IMR-90 (cell line): ENCODE measurements around the gene RSRC2. TPM values are rescaled to one million over a fixed set of nuclear protein-coding genes. Genes with fewer than 3 reads are reported as not detected.
A peak's percentile ranks its signal among the peaks of the same experiment; 100 is the strongest.

ENCODE experiments used
- ATAC-seq: fragments of 200-7000 bp; cut with Tn5 transposase; 2 replicates; pipeline ENCODE4 v1.9.1; 2020; ENCODE audit warnings: low read depth, mild to moderate bottlenecking, moderate library complexity
- BruUV-seq: library from RNA; stranded (reverse); fragments of 400-500 nt; replicated peaks from 2 replicates; lab custom pipeline; 2021; lab: Mats Ljungman, UMichigan
- CTCF ChIA-PET: fragments of 300-600 bp; formaldehyde crosslinking; extraction: SDS; loops from one replicate; lab custom pipeline; 2021; ENCODE audit warnings: antibody characterized with exemption; lab: Yijun Ruan, JAX
- POLR2A ChIA-PET: fragments of 300-600 bp; sonication (Branson Sonifier 250); formaldehyde crosslinking; loops from one replicate; lab custom pipeline; 2022; ENCODE audit warnings: antibody characterized with exemption; ENCODE audit not compliant: unreplicated experiment; lab: Charles Lee
- DNase-seq: peaks from one replicate; pipeline ENCODE4 v3.0.0; 2013
- H2AFZ ChIP-seq: replicated peaks from 2 replicates; pipeline ENCODE3; 2013; ENCODE audit warnings: low read length, mild to moderate bottlenecking; ENCODE audit not compliant: poor library complexity
- H2AK5ac ChIP-seq: 2 replicates; pipeline ENCODE4 v1.6.1; 2013; ENCODE audit warnings: low read depth, low read length, inconsistent platforms
- H2AK9ac ChIP-seq: replicated peaks from 2 replicates; pipeline ENCODE3; 2013; ENCODE audit warnings: mild to moderate bottlenecking, low read depth, low read length, moderate library complexity; ENCODE audit not compliant: poor library complexity
- H2BK120ac ChIP-seq: 2 replicates; pipeline ENCODE4 v1.6.1; 2013; ENCODE audit warnings: low read depth, low read length, inconsistent platforms
- H2BK15ac ChIP-seq: 3 replicates; pipeline ENCODE4 v1.6.1; 2013; ENCODE audit warnings: low read depth, low read length, inconsistent platforms
- H2BK20ac ChIP-seq: 2 replicates; pipeline ENCODE4 v1.6.1; 2013; ENCODE audit warnings: low read depth, mild to moderate bottlenecking, inconsistent platforms, low read length, moderate library complexity
- H2BK5ac ChIP-seq: 2 replicates; pipeline ENCODE4 v1.6.1; 2013; ENCODE audit warnings: mild to moderate bottlenecking, low read depth, low read length, inconsistent platforms; ENCODE audit not compliant: poor library complexity, severe bottlenecking
- H3K14ac ChIP-seq: replicated peaks from 2 replicates; pipeline ENCODE4 v1.6.1; 2013; ENCODE audit warnings: low read depth, low read length, inconsistent platforms
- H3K18ac ChIP-seq: 2 replicates; pipeline ENCODE4 v1.6.1; 2013; ENCODE audit warnings: low read depth, low read length, control low read depth
- H3K23ac ChIP-seq: 2 replicates; pipeline ENCODE4 v1.6.1; 2013; ENCODE audit warnings: low read depth, low read length, inconsistent platforms
- H3K27ac ChIP-seq: 2 replicates; pipeline ENCODE4 v1.5.1; 2013; ENCODE audit warnings: mild to moderate bottlenecking, control low read depth, low read length; ENCODE audit not compliant: insufficient read depth
- H3K27me3 ChIP-seq: 2 replicates; pipeline ENCODE4 v1.6.1; 2013; ENCODE audit warnings: low read length; ENCODE audit not compliant: control insufficient read depth, insufficient read depth
- H3K36me3 ChIP-seq: 2 replicates; pipeline ENCODE4 v1.6.1; 2013; ENCODE audit warnings: low read length, mixed read lengths; ENCODE audit not compliant: control insufficient read depth, insufficient read depth
- H3K4ac ChIP-seq: 2 replicates; pipeline ENCODE4 v1.6.1; 2013; ENCODE audit warnings: low read depth, low read length, inconsistent platforms
- H3K4me1 ChIP-seq: 2 replicates; pipeline ENCODE4 v1.6.1; 2013; ENCODE audit warnings: low read length, mixed read lengths; ENCODE audit not compliant: control insufficient read depth, insufficient read depth
- H3K4me2 ChIP-seq: 2 replicates; pipeline ENCODE4 v1.6.1; 2013; ENCODE audit warnings: low read depth, mild to moderate bottlenecking, control low read depth, low read length, moderate library complexity
- H3K4me3 ChIP-seq: 2 replicates; pipeline ENCODE4 v1.5.1; 2013; ENCODE audit warnings: low read depth, mild to moderate bottlenecking, control low read depth, low read length, moderate library complexity; ENCODE audit not compliant: insufficient read depth
- H3K56ac ChIP-seq: 2 replicates; pipeline ENCODE4 v1.6.1; 2013; ENCODE audit warnings: low read length, inconsistent platforms; ENCODE audit not compliant: insufficient read depth; ENCODE audit errors: extremely low read depth
- H3K79me1 ChIP-seq, 2 experiments: 2 replicates each; pipeline ENCODE4 v1.6.1; 2013; ENCODE audit warnings: low read length in 2 of 2, inconsistent platforms in 1 of 2, low read depth in 1 of 2
- H3K9ac ChIP-seq: 2 replicates; pipeline ENCODE4 v1.6.1; 2013; ENCODE audit warnings: low read depth, low read length, control low read depth
- H3K9me1 ChIP-seq: 2 replicates; pipeline ENCODE4 v1.6.1; 2013; ENCODE audit warnings: low read length, inconsistent platforms; ENCODE audit not compliant: insufficient read depth
- H3K9me3 ChIP-seq: 2 replicates; pipeline ENCODE4 v1.6.1; 2013; ENCODE audit warnings: low read length; ENCODE audit not compliant: control insufficient read depth, insufficient read depth
- H4K20me1 ChIP-seq: 2 replicates; pipeline ENCODE4 v1.6.1; 2013; ENCODE audit warnings: low read length, inconsistent platforms; ENCODE audit not compliant: insufficient read depth
- H4K5ac ChIP-seq: 2 replicates; pipeline ENCODE4 v1.6.1; 2013; ENCODE audit warnings: mild to moderate bottlenecking, low read depth, low read length, control low read depth
- H4K8ac ChIP-seq, 2 experiments: 2 replicates each; pipeline ENCODE4 v1.6.1; 2013; ENCODE audit warnings: low read depth in 2 of 2, low read length in 2 of 2, control low read depth in 1 of 2, inconsistent platforms in 1 of 2
- H4K91ac ChIP-seq: 2 replicates; pipeline ENCODE4 v1.6.1; 2013; ENCODE audit warnings: low read depth, low read length, inconsistent platforms; ENCODE audit not compliant: insufficient read depth
- BHLHE40 ChIP-seq: fragments of 150-350 bp; IDR thresholded peaks from 2 replicates; pipeline ENCODE4 v1.6.1; 2016; ENCODE audit warnings: mild to moderate bottlenecking, low read depth, low read length
- CEBPB ChIP-seq: IDR thresholded peaks from 2 replicates; pipeline ENCODE4 v1.6.1; 2012; ENCODE audit warnings: low read depth, low read length, improper control_type of control experiment
- FOS ChIP-seq: fragments of 150-350 bp; IDR thresholded peaks from 2 replicates; pipeline ENCODE4 v1.6.1; 2016; ENCODE audit warnings: low read depth, low read length
- MAFK ChIP-seq: IDR thresholded peaks from 2 replicates; pipeline ENCODE4 v1.6.1; 2012; ENCODE audit warnings: low read depth, low read length, improper control_type of control experiment
- MXI1 ChIP-seq: IDR thresholded peaks from 2 replicates; pipeline ENCODE4 v1.6.1; 2012; ENCODE audit warnings: low read depth, mild to moderate bottlenecking, low read length, moderate library complexity, borderline replicate concordance
- NFE2L2 ChIP-seq: fragments of 150-350 bp; IDR thresholded peaks from 2 replicates; pipeline ENCODE4 v1.6.1; 2016; ENCODE audit warnings: low read depth, mild to moderate bottlenecking, low read length
- RFX5 ChIP-seq: IDR thresholded peaks from 2 replicates; pipeline ENCODE4 v1.8.0; 2012; ENCODE audit warnings: low read depth, mild to moderate bottlenecking, low read length, moderate library complexity
- WGBS, 2 experiments: methylation state at CpG; one replicate each; pipeline versions ENCODE4 v1.1.5 to v1.1.7; 2013; ENCODE audit warnings: missing lambda C conversion rate in 2 of 2; ENCODE audit not compliant: insufficient read length in 1 of 2; ENCODE audit errors: extremely low coverage in 2 of 2; 5-methylcytosine and 5-hydroxymethylcytosine counted together
- dilution Hi-C: fragments of 300-500 bp; cut with HindIII; formaldehyde crosslinking; loops from one replicate; pipeline ENCODE4 v1.14.3; 2018; ENCODE audit warnings: low sequenced_read_pairs; ENCODE audit not compliant: unreplicated experiment
- in situ Hi-C: fragments of 300-500 bp; cut with MboI; formaldehyde crosslinking; loops from 3 replicates; pipeline ENCODE4 v1.14.3; 2019; ENCODE audit warnings: low sequenced_read_pairs, inconsistent platforms, mixed read lengths
- intact Hi-C: fragments of 100-400 bp; cut with micrococcal nuclease; formaldehyde crosslinking; loops from 2 replicates; pipeline ENCODE4 v1.10.0; 2022
- polyA plus RNA-seq, 3 experiments: library from polyadenylated mRNA; depleted of rRNA; stranded (reverse); fragments of >200 nt; gene quantifications; 2 replicates each; pipeline ENCODE4 v1.2.3, GENCODE V29; 2012; ENCODE audit warnings: low replicate concordance in 1 of 3
- total RNA-seq: library from RNA; depleted of rRNA; stranded (reverse); fragments of >200 nt; gene quantifications from 2 replicates; pipeline ENCODE4 v1.2.3, GENCODE V29; 2012
- TF ChIP-seq, protein P1 (sequence below): conservative IDR thresholded peaks from 2 replicates; pipeline ENCODE4 v1.5.1; 2012; ENCODE audit warnings: mild to moderate bottlenecking, low read depth, low read length, improper control_type of control experiment
- TF ChIP-seq, protein P2 (sequence below): fragments of 150-350 bp; IDR thresholded peaks from 2 replicates; pipeline ENCODE4 v1.6.1; 2016; ENCODE audit warnings: low read depth, mild to moderate bottlenecking, low read length, moderate library complexity, borderline replicate concordance
- TF ChIP-seq, protein P3 (sequence below): fragments of 150-350 bp; IDR thresholded peaks from 2 replicates; pipeline ENCODE4 v1.6.1; 2017; ENCODE audit warnings: mild to moderate bottlenecking, antibody characterized with exemption, low read length, low read depth

The RSRC2 gene
- total and polyA plus RNA-seq, 2 of the 4 experiments (the other 2 are of a cell fraction), result 18.6 to 31.5 TPM

DNA sequence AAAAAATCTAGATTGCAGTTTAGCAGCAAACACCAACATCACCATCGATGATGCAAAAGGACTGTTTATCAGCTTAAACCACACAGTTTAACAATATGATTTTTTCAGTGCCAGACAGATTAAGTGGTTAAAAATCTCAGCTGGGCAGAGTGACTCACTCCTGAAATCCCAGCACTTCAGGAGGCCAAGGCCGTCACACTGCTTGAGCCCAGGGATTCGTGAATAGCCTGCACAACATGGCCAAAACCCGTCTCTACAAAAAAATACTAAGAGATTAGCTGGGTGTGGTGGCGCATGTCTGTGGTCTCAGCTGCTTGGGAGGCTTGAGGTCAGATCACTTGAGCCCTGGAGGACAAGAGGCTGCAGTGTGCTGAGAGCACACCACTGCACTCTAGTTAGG is 8.9 kb downstream of the RSRC2 start:
- in situ Hi-C loops (no loop called here), dilution Hi-C loops (no loop called here), intact Hi-C loops (no loop called here)
- Histone ChIP-seq H2BK15ac (no peak overlapping the region), H3K9me1 (peaks cover 3% of the 10 kb centered on the region), H3K4me2 (no peak overlapping the region), H3K14ac (no peak overlapping the region), H4K20me1 (peaks cover 79% of the 10 kb centered on the region), H3K36me3 (peaks cover 58% of the 10 kb centered on the region), H2AFZ (no peak overlapping the region), H3K23ac (no peak overlapping the region), H3K9me3 (0 out of 2 replicates have a peak, but pooled peaks cover 2% of the 10 kb centered on the region), H3K56ac (no peak overlapping the region), H3K4me3 (no peak overlapping the region), H4K5ac (no peak overlapping the region), H3K27ac (peak overlapping the region; percentile 68; the same call in 1 of the 2 replicates), H3K4me1 (peaks cover 6% of the 10 kb centered on the region; the same call in 1 of the 2 replicates), H2AK5ac (no peak overlapping the region), H2BK5ac (peak overlapping the region; percentile 79), H2AK9ac (peak overlapping the region; percentile 59), H3K4ac (0 out of 2 replicates have a peak overlapping the region, but pooled peaks have one; percentile 2), H3K9ac (no peak overlapping the region), H4K91ac (no peak overlapping the region), H2BK20ac (no peak overlapping the region), H3K27me3 (no peaks in the 10 kb centered on the region), H4K8ac (no peak overlapping the region), H3K79me1 (peaks cover 26 to 57% of the 10 kb centered on the region in 2 experiments), H3K18ac (no peak overlapping the region), H2BK120ac (no peak overlapping the region)
- CTCF ChIA-PET, result no interaction called here
- DNase-seq (peak; percentile 98), ATAC-seq (peak; percentile 93)
- BruUV-seq, result no TSS peak
- POLR2A ChIA-PET, result no interaction called here
- no CpG with 5 or more reads among the region's 5 CpGs for WGBS, 2 experiments
- TF ChIP-seq MXI1 (peak; percentile 81; the same call in 1 of the 2 replicates), NFE2L2 (0 out of 2 replicates have a peak, but pooled peaks have one; percentile 0), CEBPB (peak; percentile 91), MAFK (0 out of 2 replicates have a peak, but pooled peaks have one; percentile 3), FOS (peak; percentile 88), BHLHE40 (peak; percentile 42), RFX5 (no peak)
- TF ChIP-seq, protein P1, sequence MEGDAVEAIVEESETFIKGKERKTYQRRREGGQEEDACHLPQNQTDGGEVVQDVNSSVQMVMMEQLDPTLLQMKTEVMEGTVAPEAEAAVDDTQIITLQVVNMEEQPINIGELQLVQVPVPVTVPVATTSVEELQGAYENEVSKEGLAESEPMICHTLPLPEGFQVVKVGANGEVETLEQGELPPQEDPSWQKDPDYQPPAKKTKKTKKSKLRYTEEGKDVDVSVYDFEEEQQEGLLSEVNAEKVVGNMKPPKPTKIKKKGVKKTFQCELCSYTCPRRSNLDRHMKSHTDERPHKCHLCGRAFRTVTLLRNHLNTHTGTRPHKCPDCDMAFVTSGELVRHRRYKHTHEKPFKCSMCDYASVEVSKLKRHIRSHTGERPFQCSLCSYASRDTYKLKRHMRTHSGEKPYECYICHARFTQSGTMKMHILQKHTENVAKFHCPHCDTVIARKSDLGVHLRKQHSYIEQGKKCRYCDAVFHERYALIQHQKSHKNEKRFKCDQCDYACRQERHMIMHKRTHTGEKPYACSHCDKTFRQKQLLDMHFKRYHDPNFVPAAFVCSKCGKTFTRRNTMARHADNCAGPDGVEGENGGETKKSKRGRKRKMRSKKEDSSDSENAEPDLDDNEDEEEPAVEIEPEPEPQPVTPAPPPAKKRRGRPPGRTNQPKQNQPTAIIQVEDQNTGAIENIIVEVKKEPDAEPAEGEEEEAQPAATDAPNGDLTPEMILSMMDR, result no peak
- TF ChIP-seq, protein P2, sequence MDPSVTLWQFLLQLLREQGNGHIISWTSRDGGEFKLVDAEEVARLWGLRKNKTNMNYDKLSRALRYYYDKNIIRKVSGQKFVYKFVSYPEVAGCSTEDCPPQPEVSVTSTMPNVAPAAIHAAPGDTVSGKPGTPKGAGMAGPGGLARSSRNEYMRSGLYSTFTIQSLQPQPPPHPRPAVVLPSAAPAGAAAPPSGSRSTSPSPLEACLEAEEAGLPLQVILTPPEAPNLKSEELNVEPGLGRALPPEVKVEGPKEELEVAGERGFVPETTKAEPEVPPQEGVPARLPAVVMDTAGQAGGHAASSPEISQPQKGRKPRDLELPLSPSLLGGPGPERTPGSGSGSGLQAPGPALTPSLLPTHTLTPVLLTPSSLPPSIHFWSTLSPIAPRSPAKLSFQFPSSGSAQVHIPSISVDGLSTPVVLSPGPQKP, result no peak
- TF ChIP-seq, protein P3, sequence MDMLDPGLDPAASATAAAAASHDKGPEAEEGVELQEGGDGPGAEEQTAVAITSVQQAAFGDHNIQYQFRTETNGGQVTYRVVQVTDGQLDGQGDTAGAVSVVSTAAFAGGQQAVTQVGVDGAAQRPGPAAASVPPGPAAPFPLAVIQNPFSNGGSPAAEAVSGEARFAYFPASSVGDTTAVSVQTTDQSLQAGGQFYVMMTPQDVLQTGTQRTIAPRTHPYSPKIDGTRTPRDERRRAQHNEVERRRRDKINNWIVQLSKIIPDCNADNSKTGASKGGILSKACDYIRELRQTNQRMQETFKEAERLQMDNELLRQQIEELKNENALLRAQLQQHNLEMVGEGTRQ, result no peak
